H9 (cell line): ENCODE data around the gene ULK2. TPM values are rescaled to one million over a fixed set of nuclear protein-coding genes. Genes with fewer than 3 reads are reported as not detected.

Experiments
- DNase-seq: peaks from one replicate; pipeline ENCODE4 v3.0.0-alpha.2; 2017
- H2AFZ ChIP-seq: one replicate; pipeline ENCODE4 v1.6.1; 2013; ENCODE audit warnings: mild to moderate bottlenecking, low read length, control low read depth, moderate library complexity
- H2AK5ac ChIP-seq: 2 replicates; pipeline ENCODE4 v1.6.1; 2013; ENCODE audit warnings: low read length, control low read depth, mixed read lengths; ENCODE audit not compliant: insufficient read length
- H2BK120ac ChIP-seq: one replicate; pipeline ENCODE4 v1.6.1; 2013; ENCODE audit warnings: low read depth, mild to moderate bottlenecking, low read length, control low read depth, inconsistent platforms; ENCODE audit not compliant: poor library complexity, severe bottlenecking
- H2BK12ac ChIP-seq: 2 replicates; pipeline ENCODE4 v1.6.1; 2013; ENCODE audit warnings: low read length, control low read depth, mixed read lengths, low read depth; ENCODE audit not compliant: insufficient read length
- H2BK15ac ChIP-seq: 2 replicates; pipeline ENCODE4 v1.6.1; 2013; ENCODE audit warnings: low read depth, low read length, control low read depth
- H2BK20ac ChIP-seq: one replicate; pipeline ENCODE4 v1.6.1; 2013; ENCODE audit warnings: low read depth, mild to moderate bottlenecking, low read length, control low read depth, inconsistent platforms; ENCODE audit not compliant: poor library complexity, severe bottlenecking
- H2BK5ac ChIP-seq: 2 replicates; pipeline ENCODE4 v1.6.1; 2013; ENCODE audit warnings: low read length, control low read depth, mixed read lengths; ENCODE audit not compliant: insufficient read length
- H3K14ac ChIP-seq: 2 replicates; pipeline ENCODE4 v1.6.1; 2013; ENCODE audit warnings: low read length, control low read depth; ENCODE audit not compliant: insufficient read depth
- H3K18ac ChIP-seq: 2 replicates; pipeline ENCODE4 v1.6.1; 2013; ENCODE audit warnings: low read depth, mild to moderate bottlenecking, mixed read lengths, low read length, control low read depth; ENCODE audit not compliant: insufficient read length
- H3K23ac ChIP-seq: 2 replicates; pipeline ENCODE4 v1.6.1; 2013; ENCODE audit warnings: low read length, control low read depth, mixed read lengths, low read depth; ENCODE audit not compliant: insufficient read length
- H3K23me2 ChIP-seq: 2 replicates; pipeline ENCODE4 v1.6.1; 2013; ENCODE audit warnings: low read depth, mild to moderate bottlenecking, mixed read lengths, low read length, control low read depth; ENCODE audit not compliant: insufficient read length, poor library complexity, severe bottlenecking
- H3K27ac ChIP-seq: 2 replicates; pipeline ENCODE4 v1.5.1; 2013; ENCODE audit warnings: low read length, control low read depth, mixed read lengths, low read depth; ENCODE audit not compliant: insufficient read length
- H3K27me3 ChIP-seq: 2 replicates; pipeline ENCODE4 v1.6.1; 2013; ENCODE audit warnings: low read length, control low read depth, inconsistent platforms; ENCODE audit not compliant: insufficient read depth
- H3K4ac ChIP-seq: 2 replicates; pipeline ENCODE4 v1.6.1; 2013; ENCODE audit warnings: low read depth, mild to moderate bottlenecking, control low read depth, inconsistent platforms, low read length, moderate library complexity
- H3K4me1 ChIP-seq: 2 replicates; pipeline ENCODE4 v1.6.1; 2013; ENCODE audit warnings: low read length, control low read depth, inconsistent platforms; ENCODE audit not compliant: insufficient read depth
- H3K4me2 ChIP-seq: 2 replicates; pipeline ENCODE4 v1.6.1; 2013; ENCODE audit warnings: low read length, control low read depth, mixed read lengths; ENCODE audit not compliant: insufficient read length, insufficient read depth
- H3K56ac ChIP-seq: 2 replicates; pipeline ENCODE4 v1.6.1; 2013; ENCODE audit warnings: low read depth, mild to moderate bottlenecking, mixed read lengths, low read length, control low read depth; ENCODE audit not compliant: insufficient read length
- H3K79me1 ChIP-seq: 2 replicates; pipeline ENCODE4 v1.6.1; 2013; ENCODE audit warnings: low read depth, mild to moderate bottlenecking, moderate library complexity, low read length, control low read depth, inconsistent platforms; ENCODE audit not compliant: insufficient read depth, poor library complexity, severe bottlenecking
- H3K79me2 ChIP-seq: 2 replicates; pipeline ENCODE4 v1.6.1; 2013; ENCODE audit warnings: low read length, control low read depth, inconsistent platforms; ENCODE audit not compliant: insufficient read depth
- H3K9ac ChIP-seq: 2 replicates; pipeline ENCODE4 v1.6.1; 2013; ENCODE audit warnings: low read length, control low read depth, mixed read lengths; ENCODE audit not compliant: insufficient read length; ENCODE audit errors: extremely low read depth
- H3K9me3 ChIP-seq: one replicate; pipeline ENCODE4 v1.6.1; 2013; ENCODE audit warnings: low read depth, low read length, inconsistent platforms; ENCODE audit not compliant: control insufficient read depth
- H3T11ph ChIP-seq: one replicate; pipeline ENCODE4 v1.6.1; 2013; ENCODE audit warnings: mild to moderate bottlenecking, low read length, control low read depth, inconsistent platforms
- H4K20me1 ChIP-seq: one replicate; pipeline ENCODE4 v1.6.1; 2013; ENCODE audit not compliant: control insufficient read depth, insufficient read length, insufficient read depth
- H4K5ac ChIP-seq: 2 replicates; pipeline ENCODE4 v1.6.1; 2013; ENCODE audit warnings: low read depth, mild to moderate bottlenecking, mixed read lengths, low read length, control low read depth; ENCODE audit not compliant: insufficient read length
- H4K8ac ChIP-seq: replicated peaks from 2 replicates; pipeline ENCODE4 v1.6.1; 2013; ENCODE audit warnings: low read length, control low read depth, mixed read lengths, low read depth; ENCODE audit not compliant: insufficient read length
- H4K91ac ChIP-seq: 2 replicates; pipeline ENCODE4 v1.6.1; 2013; ENCODE audit warnings: low read depth, mild to moderate bottlenecking, moderate library complexity, mixed read lengths, low read length, control low read depth; ENCODE audit not compliant: insufficient read length
- H3K27ac Mint-ChIP-seq, 3 experiments: 2 replicates in 2 of 3; 3 replicates in 1 of 3; pipeline ENCODE4 v1.8.0; 2020 to 2021; ENCODE audit warnings: mixed read lengths in 3 of 3, mild to moderate bottlenecking in 1 of 3, moderate library complexity in 1 of 3
- H3K27me3 Mint-ChIP-seq: 2 replicates; pipeline ENCODE4 v1.8.0; 2021; ENCODE audit warnings: low read depth, mild to moderate bottlenecking, moderate library complexity, mixed read lengths
- H3K36me3 Mint-ChIP-seq, 3 experiments: 2 replicates in 2 of 3; 3 replicates in 1 of 3; pipeline ENCODE4 v1.8.0; 2020 to 2021; ENCODE audit warnings: low read depth in 3 of 3, mixed read lengths in 3 of 3; ENCODE audit not compliant: insufficient read depth in 1 of 3
- H3K4me1 Mint-ChIP-seq, 2 experiments: 2 replicates each; pipeline ENCODE4 v1.8.0; 2020; ENCODE audit warnings: mixed read lengths in 2 of 2
- H3K4me3 Mint-ChIP-seq, 2 experiments: 2 replicates in 1 of 2; 3 replicates in 1 of 2; pipeline ENCODE4 v1.8.0; 2020 to 2021; ENCODE audit warnings: mild to moderate bottlenecking in 2 of 2, mixed read lengths in 2 of 2, moderate library complexity in 1 of 2
- H3K9me3 Mint-ChIP-seq, 2 experiments: 2 replicates in 1 of 2; 3 replicates in 1 of 2; pipeline ENCODE4 v1.8.0; 2020; ENCODE audit warnings: mild to moderate bottlenecking in 2 of 2, mixed read lengths in 2 of 2, moderate library complexity in 1 of 2
- WGBS: extraction: QIAGEN DNeasy Blood & Tissue Kit; methylation state at CpG from one replicate; pipeline ENCODE4 v1.1.7; 2013; ENCODE audit warnings: missing lambda C conversion rate, low lambda C conversion rate, mixed read lengths; ENCODE audit not compliant: insufficient read length; ENCODE audit errors: extremely low coverage; 5-methylcytosine and 5-hydroxymethylcytosine counted together
- total RNA-seq: library from RNA; stranded (reverse); gene quantifications from 2 replicates; pipeline ENCODE4 v1.2.1, GENCODE V29; 2021
- TF ChIP-seq, protein P1 (sequence below): fragments of 200-600 bp; sonication (generic); conservative IDR thresholded peaks from 3 replicates; pipeline ENCODE4 v1.8.0; 2021; ENCODE audit warnings: antibody characterized with exemption, mild to moderate bottlenecking

The ULK2 gene
- total RNA-seq, 1 experiment from 2014 or later, result 11.5 TPM

DNA sequence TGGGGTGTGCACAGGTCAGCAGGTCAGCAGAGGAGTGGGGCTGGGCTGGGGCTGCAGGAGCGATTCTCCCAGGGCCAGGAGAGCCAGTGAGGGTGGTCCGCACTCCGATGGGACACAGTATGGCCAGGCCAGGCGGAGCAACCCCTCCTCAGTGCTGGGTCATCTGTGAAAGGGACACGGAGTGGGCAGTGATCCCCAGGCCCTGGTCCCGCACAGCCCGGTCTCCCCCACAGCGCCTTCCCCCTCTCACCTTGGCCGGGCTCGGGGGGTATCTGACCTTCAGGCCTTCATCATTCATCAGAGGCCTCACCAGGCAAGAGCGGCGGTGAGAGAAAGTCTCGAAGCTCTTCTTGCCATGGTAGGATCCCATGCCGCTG lies 129.7 kb downstream of the ULK2 start:
- Histone ChIP-seq H3K9me3 (no peaks in the 10 kb centered on the region), H2AFZ (no peak overlapping the region), H3T11ph (no peak overlapping the region), H2BK15ac (no peak overlapping the region), H2BK20ac (no peak overlapping the region), H3K4me2 (no peak overlapping the region), H3K23me2 (no peaks in the 10 kb centered on the region), H3K79me2 (no peaks in the 10 kb centered on the region), H3K9ac (no peak overlapping the region), H4K8ac (no peak overlapping the region), H2BK120ac (no peak overlapping the region), H3K79me1 (no peaks in the 10 kb centered on the region), H3K14ac (no peak overlapping the region), H4K20me1 (no peaks in the 10 kb centered on the region), H3K27me3 (no peaks in the 10 kb centered on the region), H3K18ac (no peak overlapping the region), H2BK12ac (no peak overlapping the region), H4K91ac (no peak overlapping the region), H3K4me1 (no peaks in the 10 kb centered on the region), H2BK5ac (no peak overlapping the region), H3K56ac (no peak overlapping the region), H3K23ac (no peak overlapping the region), H4K5ac (no peak overlapping the region), H3K4ac (no peak overlapping the region), H2AK5ac (no peak overlapping the region), H3K27ac (no peak overlapping the region)
- Mint-ChIP-seq H3K27ac (no peak overlapping the region), H3K4me1 (no peaks in the 10 kb centered on the region), H3K9me3 (no peaks in the 10 kb centered on the region), H3K27me3 (peaks cover 3% of the 10 kb centered on the region; the same call in 1 of the 2 replicates), H3K36me3 (no peaks in the 10 kb centered on the region), H3K4me3 (no peak overlapping the region)
- TF ChIP-seq, protein P1, sequence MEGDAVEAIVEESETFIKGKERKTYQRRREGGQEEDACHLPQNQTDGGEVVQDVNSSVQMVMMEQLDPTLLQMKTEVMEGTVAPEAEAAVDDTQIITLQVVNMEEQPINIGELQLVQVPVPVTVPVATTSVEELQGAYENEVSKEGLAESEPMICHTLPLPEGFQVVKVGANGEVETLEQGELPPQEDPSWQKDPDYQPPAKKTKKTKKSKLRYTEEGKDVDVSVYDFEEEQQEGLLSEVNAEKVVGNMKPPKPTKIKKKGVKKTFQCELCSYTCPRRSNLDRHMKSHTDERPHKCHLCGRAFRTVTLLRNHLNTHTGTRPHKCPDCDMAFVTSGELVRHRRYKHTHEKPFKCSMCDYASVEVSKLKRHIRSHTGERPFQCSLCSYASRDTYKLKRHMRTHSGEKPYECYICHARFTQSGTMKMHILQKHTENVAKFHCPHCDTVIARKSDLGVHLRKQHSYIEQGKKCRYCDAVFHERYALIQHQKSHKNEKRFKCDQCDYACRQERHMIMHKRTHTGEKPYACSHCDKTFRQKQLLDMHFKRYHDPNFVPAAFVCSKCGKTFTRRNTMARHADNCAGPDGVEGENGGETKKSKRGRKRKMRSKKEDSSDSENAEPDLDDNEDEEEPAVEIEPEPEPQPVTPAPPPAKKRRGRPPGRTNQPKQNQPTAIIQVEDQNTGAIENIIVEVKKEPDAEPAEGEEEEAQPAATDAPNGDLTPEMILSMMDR, result no peak
- no CpG with 5 or more reads among the region's 14 CpGs for WGBS
- no peak for DNase-seq
